ENCODE measurements around the gene DKK3.

DKK3 gene

GRCh38 chr11:11981364-11981763, 27.1 kb downstream of the DKK3 start:
- DNase-seq (ENCODE audit: low spot score) = no peak
- no peak for TF ChIP-seq CTCF (IDR thresholded peaks at IDR 0.05; ENCODE audit: extremely low read depth, insufficient read depth, missing control alignments)
- in situ Hi-C loops (cut with MboI; ENCODE audit: low pct_unique_long_range_greater_than_20kb, low sequenced_read_pairs, unreplicated experiment) = no loop called here

GRCh38 chr11:11980841-11981308, 27.6 kb downstream of the DKK3 start:
- in situ Hi-C loops (cut with MboI; ENCODE audit: low pct_unique_long_range_greater_than_20kb, low sequenced_read_pairs, unreplicated experiment) = no loop called here
- DNase-seq (ENCODE audit: low spot score) = no peak
- TF ChIP-seq CTCF (IDR thresholded peaks at IDR 0.05; ENCODE audit: extremely low read depth, insufficient read depth, missing control alignments) = no peak

DNA sequence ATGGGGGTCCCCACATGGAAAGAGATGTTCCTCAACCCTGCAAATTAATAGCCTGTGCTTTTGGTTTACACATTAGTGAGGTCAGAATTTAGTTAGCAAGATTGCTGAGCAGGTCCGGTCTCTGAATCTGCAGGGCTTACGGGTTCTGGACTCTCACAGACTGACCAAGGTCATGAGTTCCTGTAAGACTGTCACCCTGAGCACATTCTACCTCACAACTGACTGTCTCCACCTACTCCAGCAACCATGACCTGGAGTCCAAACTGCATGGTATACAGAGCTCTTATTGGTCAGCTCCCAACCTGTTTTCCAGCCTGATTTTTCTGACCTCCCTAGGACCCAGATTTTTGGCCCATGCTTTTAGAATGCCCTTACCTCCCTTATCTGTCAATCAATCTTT, 28.2 kb downstream of the DKK3 start:
- no peak for TF ChIP-seq CTCF (IDR thresholded peaks at IDR 0.05; ENCODE audit: extremely low read depth, insufficient read depth, missing control alignments)
- in situ Hi-C loops (cut with MboI; ENCODE audit: low pct_unique_long_range_greater_than_20kb, low sequenced_read_pairs, unreplicated experiment) = no loop called here
- DNase-seq (ENCODE audit: low spot score) = no peak

- in situ Hi-C loops (cut with MboI; ENCODE audit: low pct_unique_long_range_greater_than_20kb, low sequenced_read_pairs, unreplicated experiment) = no loop called here
- TF ChIP-seq CTCF (IDR thresholded peaks at IDR 0.05; ENCODE audit: extremely low read depth, insufficient read depth, missing control alignments) = no peak
- DNase-seq (ENCODE audit: low spot score) = no peak
Observed at GRCh38 chr11:11979488-11980117, 28.8 kb downstream of the DKK3 start.

DNA sequence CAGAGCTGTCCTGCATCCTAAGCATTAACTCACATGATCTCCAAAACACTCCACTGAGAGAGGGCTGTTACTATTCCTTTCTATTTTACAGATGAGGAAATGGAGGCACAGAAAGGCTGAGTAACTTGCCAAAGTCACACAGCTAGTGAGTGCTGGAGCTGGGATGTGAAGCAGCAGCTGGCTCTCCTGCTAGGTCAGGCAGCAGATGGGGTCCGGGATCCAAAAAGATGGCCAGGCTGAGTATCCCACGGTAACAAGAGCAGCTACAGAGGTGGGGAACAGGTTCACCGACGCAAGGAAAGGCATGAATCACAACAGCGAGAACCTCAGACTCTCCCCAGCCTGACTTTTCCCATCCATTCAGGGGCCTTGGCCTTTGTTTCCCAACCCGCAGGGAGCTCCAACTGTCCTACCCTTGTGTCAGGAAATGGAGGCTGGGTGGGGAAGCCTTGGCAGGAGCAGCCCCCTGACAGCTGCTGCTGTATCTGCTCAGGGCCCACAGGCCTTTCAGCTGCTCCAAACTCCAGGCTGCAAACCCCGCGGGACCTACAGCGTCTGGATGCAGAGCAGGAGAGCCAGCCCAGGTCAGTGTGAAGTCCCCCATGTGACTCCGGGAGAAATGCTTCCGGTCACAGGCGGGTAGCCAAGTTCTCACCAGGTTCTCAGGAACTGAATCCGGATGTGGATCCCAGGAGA, 29.5 kb downstream of the DKK3 start:
- DNase-seq (ENCODE audit: low spot score) = no peak
- in situ Hi-C loops (cut with MboI; ENCODE audit: low pct_unique_long_range_greater_than_20kb, low sequenced_read_pairs, unreplicated experiment) = no loop called here
- no peak for TF ChIP-seq CTCF (IDR thresholded peaks at IDR 0.05; ENCODE audit: extremely low read depth, insufficient read depth, missing control alignments)

- in situ Hi-C loops (cut with MboI; ENCODE audit: low pct_unique_long_range_greater_than_20kb, low sequenced_read_pairs, unreplicated experiment) = no loop called here
- DNase-seq (ENCODE audit: low spot score) = no peak
- no peak for TF ChIP-seq CTCF (IDR thresholded peaks at IDR 0.05; ENCODE audit: extremely low read depth, insufficient read depth, missing control alignments)
Observed at GRCh38 chr11:11978098-11978637, 30.3 kb downstream of the DKK3 start.

Data from GM13977 (cell line).